Ovary (tissue), 9 donors: ENCODE data around the gene EXOSC9. TPM values are rescaled to one million over a fixed set of nuclear protein-coding genes. Genes with fewer than 3 reads are reported as not detected.

Source experiments
- DNase-seq, 5 donors: peaks; one replicate each; pipeline ENCODE4 v3.0.0-alpha.2; 2019 to 2020
- H3K27ac ChIP-seq, 2 donors: fragments of 200-600 bp; one replicate each; pipeline versions ENCODE4 v1.5.1 to v1.8.0; 2019 to 2022
- H3K27me3 ChIP-seq: fragments of 200-600 bp; one replicate; pipeline ENCODE4 v1.8.0; 2022
- H3K36me3 ChIP-seq: fragments of 200-600 bp; sonication (generic); one replicate; pipeline ENCODE4 v1.5.1; 2019
- H3K4me1 ChIP-seq: one replicate; pipeline ENCODE4 v1.8.1; 2013; ENCODE audit warnings: mild to moderate bottlenecking, moderate library complexity; ENCODE audit not compliant: insufficient read depth
- H3K4me3 ChIP-seq: fragments of 200-600 bp; sonication (generic); one replicate; pipeline ENCODE4 v1.5.1; 2017
- H3K9me3 ChIP-seq, 2 donors: fragments of 200-600 bp in 1 of 2; sonication (generic) in 1 of 2; one replicate each; pipeline versions ENCODE4 v1.5.1 to v1.8.1; 2013 to 2019; ENCODE audit warnings: mild to moderate bottlenecking in 1 of 2, moderate library complexity in 1 of 2
- CTCF ChIP-seq, 3 donors: fragments of 450-650 bp in 2 of 3; fragments of 200-600 bp in 1 of 3; IDR thresholded peaks; one replicate each; pipeline versions ENCODE4 v1.5.1 to v1.8.0; 2016 to 2022; ENCODE audit warnings: antibody characterized with exemption in 3 of 3, mild to moderate bottlenecking in 1 of 3
- EP300 ChIP-seq: sonication (generic); formaldehyde crosslinking; IDR thresholded peaks from one replicate; pipeline ENCODE4 v1.6.1; 2017; ENCODE audit warnings: antibody characterized with exemption
- POLR2A ChIP-seq: fragments of 450-650 bp; IDR thresholded peaks from one replicate; pipeline ENCODE4 v1.6.1; 2017; ENCODE audit warnings: antibody characterized with exemption, mild to moderate bottlenecking, moderate library complexity
- WGBS, 3 donors: extraction: QIAGEN DNeasy Blood & Tissue Kit in 1 of 3; methylation state at CpG; one replicate each; pipeline versions ENCODE4 v1.1.5 to v1.1.7; 2013 to 2017; 5-methylcytosine and 5-hydroxymethylcytosine counted together
- intact Hi-C, 4 donors: fragments of 100-400 bp; cut with DNase I; formaldehyde crosslinking; loops; one replicate each; pipeline versions ENCODE4 v1.11.0 to v1.15.1; 2022 to 2023
- polyA plus RNA-seq, 2 donors: library from polyadenylated mRNA; stranded (reverse); fragments of 200-250 nt in 1 of 2; fragments of 350-450 nt in 1 of 2; fragmentation: Illumina TruSeq in 1 of 2; extraction: RNeasy Lipid Tissue Mini Kit (QIAGEN cat#74804) in 1 of 2; gene quantifications; one replicate each; pipeline ENCODE4 v1.2.3, GENCODE V29; 2013 to 2014
- total RNA-seq, 7 donors: library from RNA; depleted of rRNA in 2 of 7; stranded (reverse); fragments of >200 nt in 2 of 7; fragmentation: NEBNext Ultra II Directional in 3 of 7; extraction: Animal tissue kit (Norgen Biotek cat#: 25700) in 3 of 7; gene quantifications; one replicate each; pipeline versions ENCODE4 v1.1.0 to v1.2.4, GENCODE V29; 2016 to 2023
- donor health status: DM: no; HTN: no; CAD: no; lungs with moderate emphysema.
- donor health status: DM: no; HTN: no; CAD: no.
- donor health status: Bipolar disorder and iron deficiency.
- donor health status: DM: yes; HTN: yes; CAD: no.
- donor health status: DM: no; HTN: no; CAD: no.
- donor health status: DM: yes; HTN: yes; CAD: no.

EXOSC9 gene
- total and polyA plus RNA-seq, 9 donors, result 13.2 to 21.8 (median 17.9) TPM

GRCh38 chr4:121860121-121860520 is 59.0 kb downstream of the EXOSC9 start:
- H3K4me1 ChIP-seq, result no peaks in the 10 kb centered on the region
- no peaks in the 10 kb centered on the region for H3K27me3 ChIP-seq
- no peak for DNase-seq
- no peak overlapping the region for H3K27ac ChIP-seq
- no peaks in the 10 kb centered on the region for H3K36me3 ChIP-seq
- TF ChIP-seq POLR2A (no peak), EP300 (no peak), CTCF (IDR thresholded peaks at IDR 0.05) (no peak)
- intact Hi-C loops, result no loop called here
- H3K4me3 ChIP-seq, result no peak overlapping the region
- no peaks in the 10 kb centered on the region for H3K9me3 ChIP-seq

GRCh38 chr4:121861426-121861825 is 60.3 kb downstream of the EXOSC9 start:
- Histone ChIP-seq H3K4me3 (no peak overlapping the region), H3K4me1 (no peaks in the 10 kb centered on the region), H3K27ac (no peak overlapping the region), H3K27me3 (no peaks in the 10 kb centered on the region), H3K36me3 (no peaks in the 10 kb centered on the region), H3K9me3 (no peaks in the 10 kb centered on the region)
- intact Hi-C loops, result no loop called here
- TF ChIP-seq CTCF (IDR thresholded peaks at IDR 0.05), result no peak
- TF ChIP-seq EP300, result no peak
- TF ChIP-seq POLR2A, result no peak
- DNase-seq, result no peak
- WGBS, 3 donors, result 89 to 95% (median 94%) methylated on average over 2 of the region's 2 CpGs

- H3K36me3 ChIP-seq, result no peaks in the 10 kb centered on the region
- DNase-seq, result no peak
These were observed 62.7 kb downstream of the EXOSC9 start for GRCh38 chr4:121863799-121864198.

More at GRCh38 chr4:121863799-121864198, 62.7 kb downstream of the EXOSC9 start:
- Histone ChIP-seq H3K27ac (no peak overlapping the region), H3K27me3 (no peaks in the 10 kb centered on the region), H3K9me3 (no peaks in the 10 kb centered on the region), H3K4me3 (no peak overlapping the region), H3K4me1 (no peaks in the 10 kb centered on the region)
- TF ChIP-seq POLR2A (no peak), CTCF (IDR thresholded peaks at IDR 0.05) (no peak), EP300 (no peak)
- intact Hi-C loops, result no loop called here
- 62 to 78% (median 68%) methylated on average over 7 of the region's 7 CpGs for WGBS, 3 donors

Other genes with a start within 250 kb of the EXOSC9 start
- gene ANXA5, start 104.3 kb upstream of the EXOSC9 start, total RNA-seq, result 100 to 1,000 TPM; 130 to 296 (median 261) TPM
- gene ANXA5, start 104.3 kb upstream of the EXOSC9 start, polyA plus RNA-seq, result 100 to 1,000 TPM; 238 to 859 TPM
- under 1 TPM in 2 of 7 donors, not detected in 5; 0.23 to 0.27 TPM for gene SMIM43, start 36.2 kb upstream of the EXOSC9 start, total RNA-seq
- under 1 TPM; 0.11 to 0.40 TPM for gene SMIM43, start 36.2 kb upstream of the EXOSC9 start, polyA plus RNA-seq
- gene CCNA2, start 22.6 kb downstream of the EXOSC9 start, total RNA-seq, result 1 to 10 TPM in 4 of 7 donors, under 1 TPM in 3; 0.65 to 2.2 (median 1.4) TPM
- gene CCNA2, start 22.6 kb downstream of the EXOSC9 start, polyA plus RNA-seq, result 1 to 10 TPM; 1.2 to 3.3 TPM
- gene BBS7, start 69.2 kb downstream of the EXOSC9 start, total RNA-seq, result 10 to 100 TPM; 13.5 to 21.2 (median 19.4) TPM
- 10 to 100 TPM in 1 of 2 donors, 1 to 10 TPM in 1; 9.6 to 12.3 TPM for gene BBS7, start 69.2 kb downstream of the EXOSC9 start, polyA plus RNA-seq
- gene TRPC3, start 150.7 kb downstream of the EXOSC9 start, total RNA-seq, result 1 to 10 TPM in 1 of 7 donors, under 1 TPM in 6; 0.11 to 1.4 (median 0.25) TPM
- under 1 TPM; 0.40 to 0.58 TPM for gene TRPC3, start 150.7 kb downstream of the EXOSC9 start, polyA plus RNA-seq